ENCODE data around the gene APOC4.

APOC4 gene

DNA sequence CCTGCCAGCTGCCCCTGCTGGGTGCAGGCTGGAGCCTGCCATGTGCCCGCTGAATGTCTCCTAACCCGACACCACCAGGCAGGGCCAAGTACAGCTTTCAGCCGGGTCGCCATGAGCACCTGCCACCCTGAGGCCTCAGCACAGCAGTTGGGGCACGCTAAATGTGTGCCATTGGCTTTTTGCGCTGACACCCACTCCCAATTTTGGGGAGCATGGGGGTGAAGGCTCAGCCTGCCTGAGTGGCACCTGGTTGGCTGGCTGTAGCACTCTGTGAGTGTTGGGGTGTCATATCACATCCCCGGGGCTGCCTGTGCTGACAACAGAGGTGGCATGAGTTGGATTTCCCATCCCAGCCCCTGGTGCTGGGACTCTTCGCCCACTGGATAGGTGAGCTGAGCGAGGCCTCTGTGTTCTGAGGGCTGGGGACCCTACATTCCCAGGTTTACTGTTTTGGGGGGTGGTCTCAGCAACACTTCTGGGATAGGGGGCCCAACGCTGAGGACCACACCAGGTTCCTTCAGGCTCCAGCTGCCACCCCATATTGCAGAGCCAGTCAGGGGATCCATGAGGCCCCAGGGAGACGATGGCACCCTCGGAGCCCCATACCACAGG is 52.0 kb downstream of the APOC4 start:
- no peak for DNase-seq (ENCODE audit: low read depth)

Data from T-helper 22 cell (primary cell).